Stimulated activated CD8-positive, alpha-beta memory T cell treated with anti-CD3 and anti-CD28 coated beads, Interleukin-4, amount 100 ng/mL, for 1 hour (primary cell): ENCODE results near the gene CLASRP.
"Not testable (repeated sequence)": the region's sequence is repeated elsewhere in the genome, so short reads cannot be mapped to it uniquely, and the experiment has no call there.

ENCODE experiments used
- DNase-seq, 2 donors: peaks; one replicate each; pipeline ENCODE4 v3.0.0-alpha.2; 2020; ENCODE audit warnings: low read depth in 2 of 2, low spot score in 1 of 2

CLASRP gene

GRCh38 chr19:45101806-45102205 is 63.0 kb downstream of the CLASRP start:
- DNase-seq, result no peak

GRCh38 chr19:45102481-45102880 is 63.6 kb downstream of the CLASRP start:
- no peak for DNase-seq

- no peak for DNase-seq
Observed at GRCh38 chr19:45103156-45103507, 64.3 kb downstream of the CLASRP start.

- DNase-seq, result no peak
Observed at GRCh38 chr19:45103508-45104319, 64.9 kb downstream of the CLASRP start.

GRCh38 chr19:45104658-45105349 is 66.0 kb downstream of the CLASRP start:
- DNase-seq, result no peak

- DNase-seq, result not testable (repeated sequence)
Observed at GRCh38 chr19:45106363-45106762, 67.5 kb downstream of the CLASRP start.

GRCh38 chr19:45107621-45108150 is 68.8 kb downstream of the CLASRP start:
- DNase-seq, result no peak

- no peak for DNase-seq
Observed at GRCh38 chr19:45110851-45111266, 72.0 kb downstream of the CLASRP start.

- no peak for DNase-seq
Observed at GRCh38 chr19:45112111-45112827, 73.4 kb downstream of the CLASRP start.

GRCh38 chr19:45113628-45114027 is 74.8 kb downstream of the CLASRP start:
- DNase-seq, result no peak

- no peak for DNase-seq
Observed at GRCh38 chr19:45114116-45114515, 75.3 kb downstream of the CLASRP start.

- DNase-seq, result no peak
Observed at GRCh38 chr19:45115809-45116615, 77.2 kb downstream of the CLASRP start.

GRCh38 chr19:45117167-45117594 is 78.3 kb downstream of the CLASRP start:
- DNase-seq, result no peak

GRCh38 chr19:45117671-45118070 is 78.8 kb downstream of the CLASRP start:
- no peak for DNase-seq

- no peak for DNase-seq
Observed at GRCh38 chr19:45118106-45118505, 79.3 kb downstream of the CLASRP start.

GRCh38 chr19:45118591-45119355 is 79.9 kb downstream of the CLASRP start:
- not testable (repeated sequence) for DNase-seq

GRCh38 chr19:45119582-45119981 is 80.7 kb downstream of the CLASRP start:
- no peak for DNase-seq
